HCT116 (cell line): ENCODE measurements around the gene CTCF. TPM values are rescaled to one million over a fixed set of nuclear protein-coding genes. Genes with fewer than 3 reads are reported as not detected.

Experiments used
- ATAC-seq: fragments of 200-7000 bp; cut with Tn5 transposase; 2 replicates; pipeline ENCODE4 v1.9.1; 2020; ENCODE audit warnings: mild to moderate bottlenecking, moderate library complexity
- BruUV-seq: library from RNA; stranded (reverse); fragments of 400-500 nt; replicated peaks from 2 replicates; lab custom pipeline; 2021; lab: Mats Ljungman, UMichigan
- CTCF ChIA-PET: fragments of 300-600 bp; sonication (Branson Sonifier 250); formaldehyde crosslinking; loops from one replicate; lab custom pipeline; 2021; ENCODE audit warnings: antibody characterized with exemption; lab: Charles Lee
- POLR2A ChIA-PET: fragments of 300-600, 350-600 bp; sonication (Branson Sonifier 250); formaldehyde crosslinking; loops from one replicate; lab custom pipeline; 2021; ENCODE audit warnings: antibody characterized with exemption; lab: Charles Lee
- RAD21 ChIA-PET, 2 experiments: fragments of 300-600 bp; sonication (Branson Sonifier 250); formaldehyde crosslinking; loops; one replicate each; lab custom pipeline; 2023; ENCODE audit warnings: low total read pairs in 2 of 2; ENCODE audit not compliant: uncharacterized antibody in 2 of 2, unreplicated experiment in 2 of 2, low non-redundant PET in 1 of 2; lab: Charles Lee
- DNase-seq: peaks from one replicate; pipeline ENCODE4 v3.0.0-alpha.2; 2010; ENCODE audit warnings: low read depth, low spot score
- H2AFZ ChIP-seq: fragments of 200-600 bp; shearing (Covaris generic), sonication (generic); 2 replicates; pipeline ENCODE4 v1.6.1; 2017; ENCODE audit warnings: low read depth, mixed run types, mixed read lengths, antibody characterized with exemption, low read length; ENCODE audit not compliant: poor library complexity, severe bottlenecking
- H3K27ac ChIP-seq: 2 replicates; pipeline ENCODE4 v1.5.1; 2012; ENCODE audit warnings: low read depth, low read length
- H3K27me3 ChIP-seq: fragments of 200-600 bp; sonication (generic); 2 replicates; pipeline ENCODE4 v1.6.1; 2016; ENCODE audit warnings: mixed run types, low read length, mixed read lengths; ENCODE audit not compliant: insufficient read depth
- H3K36me3 ChIP-seq, 2 experiments: fragments of 200-500 bp in 1 of 2; fragments of 200-600 bp in 1 of 2; sonication (Bioruptor generic) in 1 of 2; sonication (generic) in 1 of 2; 2 replicates each; pipeline versions ENCODE4 v1.5.1 to v1.6.1; 2014 to 2016; ENCODE audit warnings: low read length in 2 of 2, inconsistent platforms in 1 of 2, mixed read lengths in 1 of 2, mixed run types in 1 of 2; ENCODE audit not compliant: insufficient read depth in 2 of 2, control insufficient read depth in 1 of 2
- H3K4me1 ChIP-seq, 2 experiments: fragments of 200-600 bp in 1 of 2; sonication (generic) in 1 of 2; 2 replicates each; pipeline versions ENCODE4 v1.5.1 to v1.6.1; 2012 to 2017; ENCODE audit warnings: low read length in 2 of 2, inconsistent platforms in 1 of 2, mild to moderate bottlenecking in 1 of 2, mixed read lengths in 1 of 2, mixed run types in 1 of 2, moderate library complexity in 1 of 2; ENCODE audit not compliant: insufficient read depth in 2 of 2, control insufficient read depth in 1 of 2
- H3K4me2 ChIP-seq: fragments of 200-600 bp; sonication (generic); 2 replicates; pipeline ENCODE4 v1.6.1; 2017; ENCODE audit warnings: mixed run types, low read length, mixed read lengths
- H3K4me3 ChIP-seq, 2 experiments: fragments of 200-600 bp in 1 of 2; sonication (generic) in 1 of 2; replicated peaks in 1 of 2; 2 replicates each; pipeline ENCODE4 v1.5.1; 2011 to 2016; ENCODE audit warnings: low read length in 2 of 2, control low read depth in 1 of 2, low read depth in 1 of 2, mild to moderate bottlenecking in 1 of 2, mixed read lengths in 1 of 2, mixed run types in 1 of 2
- H3K79me2 ChIP-seq: fragments of 200-600 bp; sonication (generic); 2 replicates; pipeline ENCODE4 v1.6.1; 2017; ENCODE audit warnings: mild to moderate bottlenecking, mixed run types, low read length, moderate library complexity, mixed read lengths; ENCODE audit not compliant: insufficient read depth
- H3K9ac ChIP-seq: fragments of 200-600 bp; sonication (generic); 2 replicates; pipeline ENCODE4 v1.6.1; 2016; ENCODE audit warnings: low read length, mixed read lengths
- H3K9me2 ChIP-seq: fragments of 200-600 bp; sonication (generic), shearing (Covaris generic); 2 replicates; pipeline ENCODE4 v1.6.1; 2017; ENCODE audit warnings: mixed run types, mild to moderate bottlenecking, moderate library complexity; ENCODE audit not compliant: insufficient read depth
- H3K9me3 ChIP-seq, 2 experiments: fragments of 200-500 bp in 1 of 2; fragments of 200-600 bp in 1 of 2; sonication (Bioruptor generic) in 1 of 2; sonication (generic) in 1 of 2; 2 replicates each; pipeline ENCODE4 v1.6.1; 2014 to 2017; ENCODE audit warnings: low read length in 2 of 2, mixed read lengths in 2 of 2, inconsistent platforms in 1 of 2, low read depth in 1 of 2, mild to moderate bottlenecking in 1 of 2, mixed run types in 1 of 2, moderate library complexity in 1 of 2; ENCODE audit not compliant: control insufficient read depth in 1 of 2, insufficient read depth in 1 of 2
- H4K20me1 ChIP-seq: fragments of 200-600 bp; sonication (generic), shearing (Covaris generic); 2 replicates; pipeline ENCODE4 v1.6.1; 2017; ENCODE audit warnings: mixed run types, mild to moderate bottlenecking, moderate library complexity; ENCODE audit not compliant: insufficient read depth
- CTCF ChIP-seq, 3 experiments: fragments of 200-600 bp in 1 of 3; sonication (generic) in 1 of 3; IDR thresholded peaks in 2 of 3; conservative IDR thresholded peaks in 1 of 3; 2 replicates each; pipeline ENCODE4 v1.5.1; 2012 to 2017; ENCODE audit warnings: low read depth in 2 of 3, low read length in 2 of 3, antibody characterized with exemption in 1 of 3, borderline replicate concordance in 1 of 3, control low read depth in 1 of 3, mild to moderate bottlenecking in 1 of 3, mixed read lengths in 1 of 3, mixed run types in 1 of 3, moderate library complexity in 1 of 3; ENCODE audit not compliant: insufficient read depth in 1 of 3
- ELF1 ChIP-seq: IDR thresholded peaks from 2 replicates; pipeline ENCODE4 v1.6.1; 2012; ENCODE audit warnings: low read depth, borderline replicate concordance
- EZH2 ChIP-seq: fragments of 200-600 bp; sonication (generic); IDR thresholded peaks from 2 replicates; pipeline ENCODE4 v1.6.1; 2017; ENCODE audit warnings: antibody characterized with exemption, mixed run types
- JUND ChIP-seq: IDR thresholded peaks from 2 replicates; pipeline ENCODE4 v1.6.1; 2012
- RAD21 ChIP-seq: IDR thresholded peaks from 2 replicates; pipeline ENCODE4 v1.6.1; 2012; ENCODE audit warnings: low read depth, mild to moderate bottlenecking
- REST ChIP-seq: IDR thresholded peaks from 2 replicates; pipeline ENCODE4 v1.6.1; 2012; ENCODE audit warnings: low read depth
- SIN3A ChIP-seq: IDR thresholded peaks from 2 replicates; pipeline ENCODE4 v1.6.1; 2012; ENCODE audit warnings: low read depth
- TCF7L2 ChIP-seq: IDR thresholded peaks from 2 replicates; pipeline ENCODE4 v1.7.0; 2011; ENCODE audit warnings: borderline replicate concordance, inconsistent platforms; ENCODE audit not compliant: insufficient read depth, insufficient read length; ENCODE audit errors: extremely low read depth
- ZBTB33 ChIP-seq: IDR thresholded peaks from 2 replicates; pipeline ENCODE4 v1.6.1; 2011; ENCODE audit warnings: mild to moderate bottlenecking, low read length, moderate library complexity; ENCODE audit not compliant: insufficient replicate concordance; ENCODE audit errors: extremely low read depth
- ZNF274 ChIP-seq: fragments of 200-500 bp; sonication (Bioruptor generic); IDR thresholded peaks from 2 replicates; pipeline ENCODE4 v1.6.1; 2014; ENCODE audit warnings: mild to moderate bottlenecking, low read depth, low read length, inconsistent platforms
- intact Hi-C: fragments of 100-400 bp; cut with micrococcal nuclease; formaldehyde crosslinking; loops from 2 replicates; pipeline ENCODE4 v1.10.0; 2022
- total RNA-seq: library from RNA; stranded (reverse); gene quantifications from one replicate; pipeline ENCODE4 v1.2.1, GENCODE V29; 2021; ENCODE audit not compliant: unreplicated experiment
- TF ChIP-seq, protein P1 (sequence below): IDR thresholded peaks from 2 replicates; pipeline ENCODE4 v1.6.1; 2012

CTCF gene
- total RNA-seq, 1 experiment from 2014 or later: 48.3 TPM

DNA sequence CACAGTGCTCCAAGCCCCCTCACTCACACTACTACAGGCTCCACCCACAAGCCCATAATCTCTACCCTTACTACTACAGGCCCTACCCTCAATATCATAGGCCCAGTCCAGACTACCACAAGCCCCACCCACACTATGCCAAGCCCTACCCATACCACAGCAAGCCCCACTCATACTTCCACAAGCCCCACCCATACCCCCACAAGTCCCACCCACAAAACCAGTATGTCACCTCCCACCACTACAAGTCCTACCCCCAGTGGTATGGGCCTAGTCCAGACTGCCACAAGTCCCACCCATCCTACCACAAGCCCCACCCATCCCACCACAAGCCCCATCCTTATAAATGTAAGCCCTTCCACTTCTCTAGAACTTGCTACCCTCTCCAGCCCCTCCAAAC, 19.9 kb upstream of the CTCF start:
- no peak for TF ChIP-seq ZBTB33
- TF ChIP-seq TCF7L2: no peak
- TF ChIP-seq CTCF (IDR thresholded peaks at IDR 0.05 in 2 of 3, conservative IDR thresholded peaks at IDR 0.05 in 1 of 3; ENCODE audit: borderline replicate concordance in 1 of 3, insufficient read depth in 1 of 3, low read depth in 2 of 3, low read length in 2 of 3): no peak
- no peak for TF ChIP-seq ZNF274
- TF ChIP-seq EZH2: no peak
- no peak for TF ChIP-seq SIN3A
- TF ChIP-seq RAD21: no peak
- TF ChIP-seq REST: no peak
- TF ChIP-seq ELF1: no peak
- TF ChIP-seq, protein P1, sequence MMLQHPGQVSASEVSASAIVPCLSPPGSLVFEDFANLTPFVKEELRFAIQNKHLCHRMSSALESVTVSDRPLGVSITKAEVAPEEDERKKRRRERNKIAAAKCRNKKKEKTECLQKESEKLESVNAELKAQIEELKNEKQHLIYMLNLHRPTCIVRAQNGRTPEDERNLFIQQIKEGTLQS: no peak
- TF ChIP-seq JUND: no peak
- no peaks in the 10 kb centered on the region for H3K9me2 ChIP-seq
- no TSS peak for BruUV-seq
- no peaks in the 10 kb centered on the region for H3K27me3 ChIP-seq
- no peaks in the 10 kb centered on the region for H3K9me3 ChIP-seq
- H3K27ac ChIP-seq: no peak overlapping the region
- ChIA-PET CTCF (no interaction called here), POLR2A (no interaction called here), RAD21 (no interaction called here)
- H3K4me2 ChIP-seq: no peak overlapping the region
- H3K9ac ChIP-seq: no peak overlapping the region
- peaks cover 0 to 20% of the 10 kb centered on the region in 2 experiments; a peak in 2 of 4 replicates for H3K4me1 ChIP-seq
- peak; percentile 88 for ATAC-seq
- intact Hi-C loops: no loop called here
- H2AFZ ChIP-seq: no peak overlapping the region
- H4K20me1 ChIP-seq: no peaks in the 10 kb centered on the region
- H3K36me3 ChIP-seq: peaks cover 7 to 23% of the 10 kb centered on the region in 2 experiments
- no peak overlapping the region for H3K4me3 ChIP-seq
- DNase-seq: peak; percentile 59
- no peaks in the 10 kb centered on the region for H3K79me2 ChIP-seq
